ENCODE data around the gene NUDT22.

Gene NUDT22

DNA sequence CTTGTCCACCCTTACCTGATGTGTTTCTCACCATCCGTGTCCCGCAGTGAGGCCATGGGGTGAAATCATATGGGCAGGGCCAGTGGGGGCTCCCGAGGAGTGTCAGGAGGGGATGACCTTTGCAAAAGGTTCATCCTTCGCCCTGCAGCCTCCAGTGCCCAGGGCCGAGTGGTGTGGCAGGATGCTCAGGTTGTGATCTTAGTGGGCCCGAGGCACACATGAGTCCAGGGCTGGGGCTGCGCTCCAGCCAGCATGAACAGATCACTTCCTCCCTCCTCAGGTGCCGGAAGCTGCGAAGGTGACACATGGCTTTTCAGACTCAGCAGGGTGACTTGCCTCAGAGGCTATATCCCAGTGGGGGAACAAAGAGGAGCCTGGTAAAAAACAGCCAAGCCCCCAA, 12.0 kb downstream of the NUDT22 start:
- no peak for TF ChIP-seq EZH2phosphoT487 (IDR thresholded peaks at IDR 0.05; ENCODE audit: borderline replicate concordance)
- TF ChIP-seq CTCF (conservative IDR thresholded peaks at IDR 0.05; ENCODE audit: low read length) = no peak
- H3K79me2 ChIP-seq (ENCODE audit: insufficient read depth, low read length) = peaks cover 30% of the 10 kb centered on the region
- no peak overlapping the region for H3K4me3 ChIP-seq (ENCODE audit: low read length, poor library complexity, severe bottlenecking)
- H4K20me1 ChIP-seq (ENCODE audit: insufficient read depth, low read length, poor library complexity, severe bottlenecking) = peaks cover 23% of the 10 kb centered on the region
- H3K27me3 ChIP-seq (ENCODE audit: insufficient read depth, low read length, poor library complexity, severe bottlenecking) = no peaks in the 10 kb centered on the region
- no peaks in the 10 kb centered on the region for H3K9me2 ChIP-seq (replicated peaks; ENCODE audit: low read depth, low read length)
- H3K36me3 ChIP-seq (ENCODE audit: insufficient read depth, low read length) = no peaks in the 10 kb centered on the region; the same call in 1 of the 2 replicates
- H3F3A ChIP-seq (ENCODE audit: low read depth) = peaks cover 10% of the 10 kb centered on the region; the same call in 1 of the 2 replicates
- H3K9ac ChIP-seq (ENCODE audit: low read depth, low read length, poor library complexity, severe bottlenecking) = no peak overlapping the region
- H3K9me3 ChIP-seq (ENCODE audit: insufficient read depth, low read depth, low read length) = no peaks in the 10 kb centered on the region
- no peak overlapping the region for H2AFZ ChIP-seq (ENCODE audit: low read length)
- H3K4me1 ChIP-seq (ENCODE audit: insufficient read depth, low read length, poor library complexity, severe bottlenecking) = peaks cover 29% of the 10 kb centered on the region
- H3K4me2 ChIP-seq (ENCODE audit: low read depth, low read length, poor library complexity, severe bottlenecking) = no peak overlapping the region

GRCh38 chr11:64238999-64239398, 12.9 kb downstream of the NUDT22 start:
- no peak overlapping the region for H3K9ac ChIP-seq (ENCODE audit: low read depth, low read length, poor library complexity, severe bottlenecking)
- H2AFZ ChIP-seq (ENCODE audit: low read length) = no peak overlapping the region
- peaks cover 5% of the 10 kb centered on the region; the same call in 1 of the 2 replicates for H3F3A ChIP-seq (ENCODE audit: low read depth)
- no peak overlapping the region for H3K4me2 ChIP-seq (ENCODE audit: low read depth, low read length, poor library complexity, severe bottlenecking)
- no peak overlapping the region for H3K4me3 ChIP-seq (ENCODE audit: low read length, poor library complexity, severe bottlenecking)
- H3K27me3 ChIP-seq (ENCODE audit: insufficient read depth, low read length, poor library complexity, severe bottlenecking) = no peaks in the 10 kb centered on the region
- H3K79me2 ChIP-seq (ENCODE audit: insufficient read depth, low read length) = peaks cover 39% of the 10 kb centered on the region
- peaks cover 24% of the 10 kb centered on the region for H4K20me1 ChIP-seq (ENCODE audit: insufficient read depth, low read length, poor library complexity, severe bottlenecking)
- TF ChIP-seq EZH2phosphoT487 (IDR thresholded peaks at IDR 0.05; ENCODE audit: borderline replicate concordance) = no peak
- H3K36me3 ChIP-seq (ENCODE audit: insufficient read depth, low read length) = peaks cover 7% of the 10 kb centered on the region; the same call in 1 of the 2 replicates
- H3K9me2 ChIP-seq (replicated peaks; ENCODE audit: low read depth, low read length) = no peaks in the 10 kb centered on the region
- no peaks in the 10 kb centered on the region for H3K9me3 ChIP-seq (ENCODE audit: insufficient read depth, low read depth, low read length)
- H3K4me1 ChIP-seq (ENCODE audit: insufficient read depth, low read length, poor library complexity, severe bottlenecking) = peaks cover 32% of the 10 kb centered on the region

DNA sequence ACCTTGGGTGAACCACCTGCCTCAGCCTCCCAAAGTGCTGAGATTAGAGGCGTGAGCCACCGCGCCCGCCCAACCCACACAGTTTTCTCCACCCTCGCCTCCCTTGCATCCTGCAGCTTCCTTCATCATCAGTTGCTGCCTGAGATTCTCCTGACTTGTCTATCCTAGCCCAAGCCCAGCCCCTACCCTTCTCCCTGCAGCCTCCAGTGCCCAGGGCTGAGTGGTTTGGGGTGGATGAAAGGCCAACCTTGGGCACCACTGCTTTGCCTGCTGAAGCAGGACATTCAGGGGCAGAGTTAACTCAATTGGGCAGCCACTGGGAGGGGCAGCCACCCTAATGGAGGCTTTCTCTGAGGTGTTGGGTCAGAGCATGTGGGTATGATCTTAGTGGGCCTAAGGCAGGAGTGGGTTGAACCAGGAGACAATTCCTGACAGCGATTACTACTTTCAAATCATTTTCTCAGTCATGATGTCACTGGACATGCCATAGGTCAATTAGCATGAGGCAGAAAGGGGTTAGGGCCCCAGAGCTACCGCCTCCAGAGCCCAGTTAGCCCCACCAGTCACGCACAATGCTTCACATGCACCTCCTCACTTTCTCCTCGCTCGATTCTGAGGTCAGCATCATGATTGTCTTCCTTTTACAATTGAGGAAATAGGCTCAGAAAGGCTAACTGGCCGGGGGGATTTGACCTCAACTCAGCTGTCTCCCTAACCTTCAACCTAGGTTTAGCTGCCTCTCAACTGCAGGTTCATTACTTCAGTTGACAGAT, 13.8 kb downstream of the NUDT22 start:
- peaks cover 25% of the 10 kb centered on the region for H4K20me1 ChIP-seq (ENCODE audit: insufficient read depth, low read length, poor library complexity, severe bottlenecking)
- peak overlapping the region; percentile 92 for H3K4me2 ChIP-seq (ENCODE audit: low read depth, low read length, poor library complexity, severe bottlenecking)
- H2AFZ ChIP-seq (ENCODE audit: low read length) = no peak overlapping the region
- peaks cover 5% of the 10 kb centered on the region; the same call in 1 of the 2 replicates for H3F3A ChIP-seq (ENCODE audit: low read depth)
- H3K9me2 ChIP-seq (replicated peaks; ENCODE audit: low read depth, low read length) = no peaks in the 10 kb centered on the region
- no peaks in the 10 kb centered on the region for H3K9me3 ChIP-seq (ENCODE audit: insufficient read depth, low read depth, low read length)
- no peaks in the 10 kb centered on the region for H3K27me3 ChIP-seq (ENCODE audit: insufficient read depth, low read length, poor library complexity, severe bottlenecking)
- peak overlapping the region; percentile 92 for H3K4me3 ChIP-seq (ENCODE audit: low read length, poor library complexity, severe bottlenecking)
- TF ChIP-seq CTCF (conservative IDR thresholded peaks at IDR 0.05; ENCODE audit: low read length) (no peak), EZH2phosphoT487 (IDR thresholded peaks at IDR 0.05; ENCODE audit: borderline replicate concordance) (no peak)
- H3K79me2 ChIP-seq (ENCODE audit: insufficient read depth, low read length) = peaks cover 46% of the 10 kb centered on the region
- peaks cover 36% of the 10 kb centered on the region for H3K4me1 ChIP-seq (ENCODE audit: insufficient read depth, low read length, poor library complexity, severe bottlenecking)
- H3K36me3 ChIP-seq (ENCODE audit: insufficient read depth, low read length) = peaks cover 11% of the 10 kb centered on the region; the same call in 1 of the 2 replicates
- peak overlapping the region; percentile 86 for H3K9ac ChIP-seq (ENCODE audit: low read depth, low read length, poor library complexity, severe bottlenecking)

All from Loucy (cell line).